Tibial nerve (tissue), 4 donors: ENCODE data around the gene CTNND2.

Experiments
- CTCF ChIP-seq, 5 experiments: fragments of 200-600 bp in 3 of 5; fragments of 450-650 bp in 2 of 5; sonication (generic) in 3 of 5; IDR thresholded peaks; one replicate each; pipeline ENCODE4 v1.5.1; 2016 to 2019; ENCODE audit warnings: antibody characterized with exemption in 5 of 5, mild to moderate bottlenecking in 3 of 5, moderate library complexity in 2 of 5
- EP300 ChIP-seq, 2 donors: sonication (generic); formaldehyde crosslinking; IDR thresholded peaks; one replicate each; pipeline ENCODE4 v1.6.1; 2017; ENCODE audit warnings: antibody characterized with exemption in 2 of 2, mild to moderate bottlenecking in 1 of 2

GRCh38 chr5:11143456-11144267 is 760.6 kb downstream of the CTNND2 start:
- no peak for TF ChIP-seq CTCF (IDR thresholded peaks at IDR 0.05)
- no peak for TF ChIP-seq EP300 (IDR thresholded peaks at IDR 0.05)
